Hair follicle dermal papilla cell (primary cell): ENCODE measurements around the gene ABHD18. TPM values are rescaled to one million over a fixed set of nuclear protein-coding genes. Genes with fewer than 3 reads are reported as not detected.

ENCODE experiments used
- total RNA-seq: library from RNA; depleted of rRNA; stranded (reverse); fragments of >200 nt; gene quantifications from 2 replicates; pipeline ENCODE4 v1.2.3, GENCODE V29; 2012

The ABHD18 gene
- 6.9 and 7.0 TPM in 2 replicates for total RNA-seq

GRCh38 chr4:127965062-127965802, at the start of gene ABHD18, which contains the start of gene MFSD8:
Gene ABHD18, plus strand, starts transcription at chr4:127965406. Its CDS starts 17,550 bp downstream, at chr4:127982956.
Gene MFSD8, minus strand, starts transcription at chr4:127965173. Its CDS starts 40 bp downstream, at chr4:127965133.

GRCh38 chr4:128060699-128061565, 95.7 kb downstream of the ABHD18 start, which contains the start of gene LARP1B:
Gene LARP1B, plus strand, starts transcription at chr4:128061312. Its CDS starts 13,640 bp downstream, at chr4:128074952.

Other genes with a start within 250 kb of the ABHD18 start
- gene SLC25A31, start 235.0 kb upstream of the ABHD18 start, total RNA-seq = not detected in 2 replicates
- 4.3 and 4.9 TPM in 2 replicates for gene HSPA4L, start 183.1 kb upstream of the ABHD18 start, total RNA-seq
- 1.6 and 1.8 TPM in 2 replicates for gene PLK4, start 84.5 kb upstream of the ABHD18 start, total RNA-seq
- gene MFSD8, start 233 bp upstream of the ABHD18 start, total RNA-seq = 27.4 and 39.7 TPM in 2 replicates
- gene LARP1B, start 95.9 kb downstream of the ABHD18 start, total RNA-seq = 20.3 and 22.1 TPM in 2 replicates